H9 (cell line): ENCODE results near the gene LTB4R. TPM values are rescaled to one million over a fixed set of nuclear protein-coding genes. Genes with fewer than 3 reads are reported as not detected.

Source experiments
- DNase-seq: peaks from one replicate; pipeline ENCODE4 v3.0.0-alpha.2; 2017
- H2AFZ ChIP-seq: one replicate; pipeline ENCODE4 v1.6.1; 2013; ENCODE audit warnings: mild to moderate bottlenecking, low read length, control low read depth, moderate library complexity
- H2AK5ac ChIP-seq: 2 replicates; pipeline ENCODE4 v1.6.1; 2013; ENCODE audit warnings: low read length, control low read depth, mixed read lengths; ENCODE audit not compliant: insufficient read length
- H2BK120ac ChIP-seq: one replicate; pipeline ENCODE4 v1.6.1; 2013; ENCODE audit warnings: low read depth, mild to moderate bottlenecking, low read length, control low read depth, inconsistent platforms; ENCODE audit not compliant: poor library complexity, severe bottlenecking
- H2BK12ac ChIP-seq: 2 replicates; pipeline ENCODE4 v1.6.1; 2013; ENCODE audit warnings: low read length, control low read depth, mixed read lengths, low read depth; ENCODE audit not compliant: insufficient read length
- H2BK15ac ChIP-seq: 2 replicates; pipeline ENCODE4 v1.6.1; 2013; ENCODE audit warnings: low read depth, low read length, control low read depth
- H2BK20ac ChIP-seq: one replicate; pipeline ENCODE4 v1.6.1; 2013; ENCODE audit warnings: low read depth, mild to moderate bottlenecking, low read length, control low read depth, inconsistent platforms; ENCODE audit not compliant: poor library complexity, severe bottlenecking
- H2BK5ac ChIP-seq: 2 replicates; pipeline ENCODE4 v1.6.1; 2013; ENCODE audit warnings: low read length, control low read depth, mixed read lengths; ENCODE audit not compliant: insufficient read length
- H3K14ac ChIP-seq: 2 replicates; pipeline ENCODE4 v1.6.1; 2013; ENCODE audit warnings: low read length, control low read depth; ENCODE audit not compliant: insufficient read depth
- H3K18ac ChIP-seq: 2 replicates; pipeline ENCODE4 v1.6.1; 2013; ENCODE audit warnings: low read depth, mild to moderate bottlenecking, mixed read lengths, low read length, control low read depth; ENCODE audit not compliant: insufficient read length
- H3K23ac ChIP-seq: 2 replicates; pipeline ENCODE4 v1.6.1; 2013; ENCODE audit warnings: low read length, control low read depth, mixed read lengths, low read depth; ENCODE audit not compliant: insufficient read length
- H3K23me2 ChIP-seq: 2 replicates; pipeline ENCODE4 v1.6.1; 2013; ENCODE audit warnings: low read depth, mild to moderate bottlenecking, mixed read lengths, low read length, control low read depth; ENCODE audit not compliant: insufficient read length, poor library complexity, severe bottlenecking
- H3K27ac ChIP-seq: 2 replicates; pipeline ENCODE4 v1.5.1; 2013; ENCODE audit warnings: low read length, control low read depth, mixed read lengths, low read depth; ENCODE audit not compliant: insufficient read length
- H3K27me3 ChIP-seq: 2 replicates; pipeline ENCODE4 v1.6.1; 2013; ENCODE audit warnings: low read length, control low read depth, inconsistent platforms; ENCODE audit not compliant: insufficient read depth
- H3K4ac ChIP-seq: 2 replicates; pipeline ENCODE4 v1.6.1; 2013; ENCODE audit warnings: low read depth, mild to moderate bottlenecking, control low read depth, inconsistent platforms, low read length, moderate library complexity
- H3K4me1 ChIP-seq: 2 replicates; pipeline ENCODE4 v1.6.1; 2013; ENCODE audit warnings: low read length, control low read depth, inconsistent platforms; ENCODE audit not compliant: insufficient read depth
- H3K4me2 ChIP-seq: 2 replicates; pipeline ENCODE4 v1.6.1; 2013; ENCODE audit warnings: low read length, control low read depth, mixed read lengths; ENCODE audit not compliant: insufficient read length, insufficient read depth
- H3K56ac ChIP-seq: 2 replicates; pipeline ENCODE4 v1.6.1; 2013; ENCODE audit warnings: low read depth, mild to moderate bottlenecking, mixed read lengths, low read length, control low read depth; ENCODE audit not compliant: insufficient read length
- H3K79me1 ChIP-seq: 2 replicates; pipeline ENCODE4 v1.6.1; 2013; ENCODE audit warnings: low read depth, mild to moderate bottlenecking, moderate library complexity, low read length, control low read depth, inconsistent platforms; ENCODE audit not compliant: insufficient read depth, poor library complexity, severe bottlenecking
- H3K79me2 ChIP-seq: 2 replicates; pipeline ENCODE4 v1.6.1; 2013; ENCODE audit warnings: low read length, control low read depth, inconsistent platforms; ENCODE audit not compliant: insufficient read depth
- H3K9ac ChIP-seq: 2 replicates; pipeline ENCODE4 v1.6.1; 2013; ENCODE audit warnings: low read length, control low read depth, mixed read lengths; ENCODE audit not compliant: insufficient read length; ENCODE audit errors: extremely low read depth
- H3K9me3 ChIP-seq: one replicate; pipeline ENCODE4 v1.6.1; 2013; ENCODE audit warnings: low read depth, low read length, inconsistent platforms; ENCODE audit not compliant: control insufficient read depth
- H3T11ph ChIP-seq: one replicate; pipeline ENCODE4 v1.6.1; 2013; ENCODE audit warnings: mild to moderate bottlenecking, low read length, control low read depth, inconsistent platforms
- H4K20me1 ChIP-seq: one replicate; pipeline ENCODE4 v1.6.1; 2013; ENCODE audit not compliant: control insufficient read depth, insufficient read length, insufficient read depth
- H4K5ac ChIP-seq: 2 replicates; pipeline ENCODE4 v1.6.1; 2013; ENCODE audit warnings: low read depth, mild to moderate bottlenecking, mixed read lengths, low read length, control low read depth; ENCODE audit not compliant: insufficient read length
- H4K8ac ChIP-seq: replicated peaks from 2 replicates; pipeline ENCODE4 v1.6.1; 2013; ENCODE audit warnings: low read length, control low read depth, mixed read lengths, low read depth; ENCODE audit not compliant: insufficient read length
- H4K91ac ChIP-seq: 2 replicates; pipeline ENCODE4 v1.6.1; 2013; ENCODE audit warnings: low read depth, mild to moderate bottlenecking, moderate library complexity, mixed read lengths, low read length, control low read depth; ENCODE audit not compliant: insufficient read length
- H3K27ac Mint-ChIP-seq, 3 experiments: 2 replicates in 2 of 3; 3 replicates in 1 of 3; pipeline ENCODE4 v1.8.0; 2020 to 2021; ENCODE audit warnings: mixed read lengths in 3 of 3, mild to moderate bottlenecking in 1 of 3, moderate library complexity in 1 of 3
- H3K27me3 Mint-ChIP-seq: 2 replicates; pipeline ENCODE4 v1.8.0; 2021; ENCODE audit warnings: low read depth, mild to moderate bottlenecking, moderate library complexity, mixed read lengths
- H3K36me3 Mint-ChIP-seq, 3 experiments: 2 replicates in 2 of 3; 3 replicates in 1 of 3; pipeline ENCODE4 v1.8.0; 2020 to 2021; ENCODE audit warnings: low read depth in 3 of 3, mixed read lengths in 3 of 3; ENCODE audit not compliant: insufficient read depth in 1 of 3
- H3K4me1 Mint-ChIP-seq, 2 experiments: 2 replicates each; pipeline ENCODE4 v1.8.0; 2020; ENCODE audit warnings: mixed read lengths in 2 of 2
- H3K4me3 Mint-ChIP-seq, 2 experiments: 2 replicates in 1 of 2; 3 replicates in 1 of 2; pipeline ENCODE4 v1.8.0; 2020 to 2021; ENCODE audit warnings: mild to moderate bottlenecking in 2 of 2, mixed read lengths in 2 of 2, moderate library complexity in 1 of 2
- H3K9me3 Mint-ChIP-seq, 2 experiments: 2 replicates in 1 of 2; 3 replicates in 1 of 2; pipeline ENCODE4 v1.8.0; 2020; ENCODE audit warnings: mild to moderate bottlenecking in 2 of 2, mixed read lengths in 2 of 2, moderate library complexity in 1 of 2
- WGBS: extraction: QIAGEN DNeasy Blood & Tissue Kit; methylation state at CpG from one replicate; pipeline ENCODE4 v1.1.7; 2013; ENCODE audit warnings: missing lambda C conversion rate, low lambda C conversion rate, mixed read lengths; ENCODE audit not compliant: insufficient read length; ENCODE audit errors: extremely low coverage; 5-methylcytosine and 5-hydroxymethylcytosine counted together
- total RNA-seq: library from RNA; stranded (reverse); gene quantifications from 2 replicates; pipeline ENCODE4 v1.2.1, GENCODE V29; 2021
- TF ChIP-seq, protein P1 (sequence below): fragments of 200-600 bp; sonication (generic); conservative IDR thresholded peaks from 3 replicates; pipeline ENCODE4 v1.8.0; 2021; ENCODE audit warnings: antibody characterized with exemption, mild to moderate bottlenecking

The LTB4R gene
- total RNA-seq, 1 experiment from 2014 or later: 8.9 TPM

DNA sequence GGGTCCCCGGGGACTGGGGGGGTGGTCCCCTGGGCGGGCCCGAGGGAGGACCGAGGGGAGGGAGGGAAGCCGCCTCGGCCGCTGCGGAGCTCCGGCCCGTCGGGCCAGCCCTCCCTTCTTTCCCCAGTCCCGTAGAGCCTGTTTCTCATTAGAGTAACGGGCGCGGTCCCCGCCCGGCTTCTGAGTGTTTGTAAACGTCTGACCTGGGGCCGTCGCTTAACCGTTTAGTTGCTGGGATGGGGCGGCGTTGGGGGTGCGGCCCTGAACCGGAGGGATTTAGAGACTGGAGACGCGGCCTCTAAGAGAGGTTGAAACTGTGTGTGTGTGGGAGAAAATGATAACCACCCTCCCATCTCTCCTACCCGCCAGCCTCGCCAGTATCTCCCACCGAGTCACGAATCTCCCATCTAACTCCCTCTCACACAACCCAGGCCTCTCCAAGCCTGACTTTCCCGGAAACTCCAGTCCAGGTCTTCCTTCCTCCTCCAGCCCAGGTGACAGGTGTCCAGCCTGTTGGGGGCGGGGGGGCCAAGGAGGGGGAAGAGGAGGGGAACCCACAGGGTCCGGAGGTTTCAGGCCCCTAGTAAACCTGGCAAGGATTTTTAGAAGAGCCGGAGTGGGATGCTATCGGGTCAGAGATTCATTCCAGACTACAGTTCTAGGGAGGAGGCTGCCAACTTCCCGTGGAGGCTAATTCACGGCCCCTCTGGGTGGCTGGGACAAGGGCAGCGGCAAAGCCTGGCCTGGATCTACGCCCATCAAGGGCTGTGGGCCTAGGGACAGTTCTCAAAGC, 55.6 kb downstream of the LTB4R start:
- WGBS: no CpG with 5 or more reads among the region's 40 CpGs
- Histone ChIP-seq H3K4me1 (no peaks in the 10 kb centered on the region; the same call in 1 of the 2 replicates), H3K14ac (no peak overlapping the region), H2BK5ac (no peak overlapping the region), H4K20me1 (no peaks in the 10 kb centered on the region), H2BK120ac (no peak overlapping the region), H3K23ac (no peak overlapping the region), H3K27ac (no peak overlapping the region), H4K5ac (no peak overlapping the region), H2BK15ac (no peak overlapping the region), H4K91ac (no peak overlapping the region), H3K4me2 (peak overlapping the region; percentile 69), H3T11ph (no peak overlapping the region), H3K56ac (no peak overlapping the region), H3K79me1 (no peaks in the 10 kb centered on the region), H3K18ac (no peak overlapping the region), H3K79me2 (no peaks in the 10 kb centered on the region), H4K8ac (no peak overlapping the region), H3K9ac (no peak overlapping the region), H3K27me3 (no peaks in the 10 kb centered on the region), H3K23me2 (peaks cover 19% of the 10 kb centered on the region), H3K9me3 (no peaks in the 10 kb centered on the region), H3K4ac (no peak overlapping the region), H2AFZ (no peak overlapping the region), H2BK20ac (no peak overlapping the region), H2AK5ac (no peak overlapping the region), H2BK12ac (no peak overlapping the region)
- Mint-ChIP-seq H3K4me3 (peak overlapping the region; percentile 77 to 93), H3K36me3 (peaks cover 0 to 7% (median 0%) of the 10 kb centered on the region in 3 experiments; a peak in 4 of 7 replicates), H3K9me3 (no peaks in the 10 kb centered on the region), H3K27me3 (peaks cover 28% of the 10 kb centered on the region), H3K4me1 (peaks cover 16 to 17% of the 10 kb centered on the region in 2 experiments), H3K27ac (peak overlapping the region; percentile 94 to 98 (median 95))
- TF ChIP-seq, protein P1, sequence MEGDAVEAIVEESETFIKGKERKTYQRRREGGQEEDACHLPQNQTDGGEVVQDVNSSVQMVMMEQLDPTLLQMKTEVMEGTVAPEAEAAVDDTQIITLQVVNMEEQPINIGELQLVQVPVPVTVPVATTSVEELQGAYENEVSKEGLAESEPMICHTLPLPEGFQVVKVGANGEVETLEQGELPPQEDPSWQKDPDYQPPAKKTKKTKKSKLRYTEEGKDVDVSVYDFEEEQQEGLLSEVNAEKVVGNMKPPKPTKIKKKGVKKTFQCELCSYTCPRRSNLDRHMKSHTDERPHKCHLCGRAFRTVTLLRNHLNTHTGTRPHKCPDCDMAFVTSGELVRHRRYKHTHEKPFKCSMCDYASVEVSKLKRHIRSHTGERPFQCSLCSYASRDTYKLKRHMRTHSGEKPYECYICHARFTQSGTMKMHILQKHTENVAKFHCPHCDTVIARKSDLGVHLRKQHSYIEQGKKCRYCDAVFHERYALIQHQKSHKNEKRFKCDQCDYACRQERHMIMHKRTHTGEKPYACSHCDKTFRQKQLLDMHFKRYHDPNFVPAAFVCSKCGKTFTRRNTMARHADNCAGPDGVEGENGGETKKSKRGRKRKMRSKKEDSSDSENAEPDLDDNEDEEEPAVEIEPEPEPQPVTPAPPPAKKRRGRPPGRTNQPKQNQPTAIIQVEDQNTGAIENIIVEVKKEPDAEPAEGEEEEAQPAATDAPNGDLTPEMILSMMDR: no peak
- peak; percentile 96 for DNase-seq

Other genes with a start within 250 kb of the LTB4R start
- not detected in 2 replicates for gene CPNE6, start 239.9 kb upstream of the LTB4R start, total RNA-seq
- 48.9 and 50.2 TPM in 2 replicates for gene PCK2, start 217.2 kb upstream of the LTB4R start, total RNA-seq
- gene DCAF11, start 196.7 kb upstream of the LTB4R start, total RNA-seq: 73.4 and 74.3 TPM in 2 replicates
- 2.2 and 2.5 TPM in 2 replicates for gene NRL, start 196.6 kb upstream of the LTB4R start, total RNA-seq
- gene FITM1, start 180.8 kb upstream of the LTB4R start, total RNA-seq: 0.31 and 0.72 TPM in 2 replicates
- gene PSME1, start 175.3 kb upstream of the LTB4R start, total RNA-seq: 109 TPM in 2 replicates
- 52.9 and 55.9 TPM in 2 replicates for gene EMC9, start 169.9 kb upstream of the LTB4R start, total RNA-seq
- 125 and 126 TPM in 2 replicates for gene PSME2, start 164.9 kb upstream of the LTB4R start, total RNA-seq
- 67.8 and 87.3 TPM in 2 replicates for gene RNF31, start 164.0 kb upstream of the LTB4R start, total RNA-seq
- 20.9 and 27.6 TPM in 2 replicates for gene IRF9, start 150.2 kb upstream of the LTB4R start, total RNA-seq
- 58.0 and 58.5 TPM in 2 replicates for gene REC8, start 139.4 kb upstream of the LTB4R start, total RNA-seq
- gene IPO4, start 122.7 kb upstream of the LTB4R start, total RNA-seq: 114 and 116 TPM in 2 replicates
- gene TM9SF1, start 116.1 kb upstream of the LTB4R start, total RNA-seq: 31.6 and 31.8 TPM in 2 replicates
- not detected in 2 replicates for gene TSSK4, start 105.8 kb upstream of the LTB4R start, total RNA-seq
- gene CHMP4A, start 98.0 kb upstream of the LTB4R start, total RNA-seq: 42.0 and 46.2 TPM in 2 replicates
- 18.8 and 19.0 TPM in 2 replicates for gene MDP1, start 95.4 kb upstream of the LTB4R start, total RNA-seq
- 214 and 225 TPM in 2 replicates for gene NEDD8, start 79.1 kb upstream of the LTB4R start, total RNA-seq
- gene GMPR2, start 78.6 kb upstream of the LTB4R start, total RNA-seq: 84.7 and 86.9 TPM in 2 replicates
- 41.3 and 47.6 TPM in 2 replicates for gene TINF2, start 68.9 kb upstream of the LTB4R start, total RNA-seq
- 1.8 and 2.9 TPM in 2 replicates for gene TGM1, start 48.3 kb upstream of the LTB4R start, total RNA-seq
- gene RABGGTA, start 39.9 kb upstream of the LTB4R start, total RNA-seq: 25.6 and 26.1 TPM in 2 replicates
- 18.2 and 19.1 TPM in 2 replicates for gene DHRS1, start 11.7 kb upstream of the LTB4R start, total RNA-seq
- gene NOP9, start 11.7 kb upstream of the LTB4R start, total RNA-seq: 34.7 and 35.0 TPM in 2 replicates
- not detected in 2 replicates for gene CIDEB, start 3.5 kb upstream of the LTB4R start, total RNA-seq
- gene LTB4R2, start 1.4 kb upstream of the LTB4R start, total RNA-seq: 13.0 and 13.4 TPM in 2 replicates
- gene ADCY4, start 23.6 kb downstream of the LTB4R start, total RNA-seq: 0.09 and 0.53 TPM in 2 replicates
- gene RIPK3, start 28.5 kb downstream of the LTB4R start, total RNA-seq: 0.35 TPM in 1 of 2 replicates, not detected in the other
- gene NFATC4, start 56.7 kb downstream of the LTB4R start, total RNA-seq: 43.0 and 46.4 TPM in 2 replicates
- gene NYNRIN, start 87.5 kb downstream of the LTB4R start, total RNA-seq: 18.1 and 18.7 TPM in 2 replicates
- 0.39 and 0.44 TPM in 2 replicates for gene CBLN3, start 118.2 kb downstream of the LTB4R start, total RNA-seq
- gene KHNYN, start 118.5 kb downstream of the LTB4R start, total RNA-seq: 30.0 and 31.3 TPM in 2 replicates
- gene SDR39U1, start 131.3 kb downstream of the LTB4R start, total RNA-seq: 56.2 and 65.0 TPM in 2 replicates
- not detected in 2 replicates for gene CMA1, start 196.8 kb downstream of the LTB4R start, total RNA-seq